HepG2 (cell line): Measurements from ENCODE around the gene FBXW12. TPM values are rescaled to one million over a fixed set of nuclear protein-coding genes. Genes with fewer than 3 reads are reported as not detected.

Experiments used
- CCAR2 ChIP-seq: fragments of 200-400 bp; formaldehyde crosslinking; optimal IDR thresholded peaks from 2 replicates; pipeline ENCODE3; 2018; ENCODE audit warnings: low read depth, mild to moderate bottlenecking, low read length, moderate library complexity
- KDM5A ChIP-seq: fragments of 200-600 bp; sonication (generic); IDR thresholded peaks from 2 replicates; pipeline ENCODE4 v1.7.0; 2018; ENCODE audit warnings: antibody characterized with exemption, mild to moderate bottlenecking, low read length, borderline replicate concordance
- KLF12 ChIP-seq: sonication (generic); formaldehyde crosslinking; IDR thresholded peaks from 2 replicates; pipeline ENCODE4 v1.4.0; 2020; ENCODE audit warnings: missing genetic modification reagents, borderline replicate concordance
- MYC ChIP-seq: sonication (generic); formaldehyde crosslinking; IDR thresholded peaks from 2 replicates; pipeline ENCODE4 v1.9.0; 2021; ENCODE audit warnings: missing genetic modification reagents, borderline replicate concordance
- NFRKB ChIP-seq: fragments of 450-650 bp; IDR thresholded peaks from 2 replicates; pipeline ENCODE4 v1.6.1; 2017
- NFYB ChIP-seq: sonication (generic); formaldehyde crosslinking; IDR thresholded peaks from 2 replicates; pipeline ENCODE4 v1.4.0; 2020; ENCODE audit warnings: missing genetic modification reagents
- RFX3 ChIP-seq: IDR thresholded peaks from 2 replicates; pipeline ENCODE4 v1.6.1; 2016; ENCODE audit warnings: missing biosample characterization, missing genetic modification reagents
- SIN3A ChIP-seq: IDR thresholded peaks from 2 replicates; pipeline ENCODE4 v1.6.1; 2011; ENCODE audit warnings: low read depth, mild to moderate bottlenecking, control low read depth, low read length, borderline replicate concordance
- SIN3B ChIP-seq: fragments of 150-350 bp; IDR thresholded peaks from 2 replicates; pipeline ENCODE4 v1.6.1; 2014; ENCODE audit warnings: low read length
- SMC3 ChIP-seq: IDR thresholded peaks from 2 replicates; pipeline ENCODE4 v1.6.1; 2011; ENCODE audit warnings: low read length, improper control_type of control experiment
- SNAI1 ChIP-seq: sonication (generic); formaldehyde crosslinking; IDR thresholded peaks from 2 replicates; pipeline ENCODE4 v1.5.0; 2020; ENCODE audit warnings: mild to moderate bottlenecking, missing genetic modification reagents, borderline replicate concordance
- SUZ12 ChIP-seq: fragments of 150-350 bp; IDR thresholded peaks from 2 replicates; pipeline ENCODE4 v1.6.1; 2014; ENCODE audit warnings: low read depth, low read length
- TAF15 ChIP-seq: fragments of 200-400 bp; formaldehyde crosslinking; IDR thresholded peaks from one replicate; pipeline ENCODE4 v1.6.1; 2018; ENCODE audit warnings: mild to moderate bottlenecking, low read depth, low read length; ENCODE audit not compliant: poor library complexity, severe bottlenecking
- TCF7 ChIP-seq: sonication (generic); IDR thresholded peaks from 2 replicates; pipeline ENCODE4 v1.6.1; 2016; ENCODE audit warnings: antibody characterized with exemption, low read depth
- TMF1 ChIP-seq: sonication (generic); formaldehyde crosslinking; IDR thresholded peaks from 2 replicates; pipeline ENCODE4 v1.8.1; 2022; ENCODE audit warnings: low read depth, missing genetic modification reagents
- TOE1 ChIP-seq: sonication (generic); formaldehyde crosslinking; IDR thresholded peaks from 2 replicates; pipeline ENCODE4 v1.4.0; 2020; ENCODE audit warnings: mild to moderate bottlenecking, missing genetic modification reagents
- USF2 ChIP-seq, 2 experiments: sonication (generic) in 1 of 2; formaldehyde crosslinking in 1 of 2; IDR thresholded peaks; 2 replicates each; pipeline versions ENCODE4 v1.5.1 to v1.6.1; 2011 to 2020; ENCODE audit warnings: borderline replicate concordance in 1 of 2, low read depth in 1 of 2, low read length in 1 of 2, mild to moderate bottlenecking in 1 of 2, missing genetic modification reagents in 1 of 2, moderate library complexity in 1 of 2
- YEATS4 ChIP-seq: sonication (generic); formaldehyde crosslinking; IDR thresholded peaks from 2 replicates; pipeline ENCODE4 v1.4.0; 2020; ENCODE audit warnings: missing genetic modification reagents, borderline replicate concordance
- ZBTB39 ChIP-seq: sonication (generic); formaldehyde crosslinking; IDR thresholded peaks from 2 replicates; pipeline ENCODE4 v1.5.0; 2020; ENCODE audit warnings: missing genetic modification reagents
- ZNF256 ChIP-seq: sonication (generic); formaldehyde crosslinking; conservative IDR thresholded peaks from 2 replicates; pipeline ENCODE4 v1.4.0; 2020; ENCODE audit warnings: missing genetic modification reagents
- ZNF510 ChIP-seq: sonication (generic); formaldehyde crosslinking; IDR thresholded peaks from 2 replicates; pipeline ENCODE4 v1.4.0; 2020; ENCODE audit warnings: low read depth, mild to moderate bottlenecking, missing genetic modification reagents
- ZNF879 ChIP-seq: sonication (generic); formaldehyde crosslinking; IDR thresholded peaks from 2 replicates; pipeline ENCODE4 v1.8.1; 2023; ENCODE audit warnings: missing genetic modification reagents
- ZSCAN21 ChIP-seq: sonication (generic); formaldehyde crosslinking; IDR thresholded peaks from 2 replicates; pipeline ENCODE4 v1.8.0; 2022; ENCODE audit warnings: mild to moderate bottlenecking, missing genetic modification reagents, moderate library complexity, borderline replicate concordance
- polyA plus RNA-seq, 8 experiments: library from polyadenylated mRNA; depleted of rRNA in 3 of 8; stranded (reverse) in 7 of 8; unstranded in 1 of 8; fragments of >200 nt; fragmentation: Illumina TruSeq in 4 of 8; extraction: Trizol in 4 of 8; gene quantifications; 2 replicates each; pipeline versions ENCODE4 v1.2.1 to v1.2.3, GENCODE V29; 2011 to 2016; ENCODE audit warnings: low read depth in 4 of 8, missing spikeins in 1 of 8, mixed read lengths in 1 of 8; ENCODE audit not compliant: insufficient read depth in 1 of 8
- total RNA-seq, 5 experiments: library from RNA; depleted of rRNA; stranded (reverse); fragments of >200 nt; fragmentation: Illumina TruSeq; extraction: Trizol; gene quantifications; 2 replicates each; pipeline ENCODE4 v1.2.3, GENCODE V29; 2016; ENCODE audit warnings: low read depth in 1 of 5

FBXW12 gene
- total and polyA plus RNA-seq, 2 of the 13 experiments (the other 11 are each of a cell fraction or from before 2014, with no cell fraction given), result not detected

GRCh38 chr3:48439820-48440589, 68.0 kb downstream of the FBXW12 start, which contains the start of the genes CCDC51 and TMA7 (continued):
- TF ChIP-seq RFX3 (CRISPR knock-in tag) (no peak), ZNF510 (CRISPR knock-in tag) (peak; percentile 80; the same call in 1 of the 2 replicates), SIN3A (no peak), TOE1 (CRISPR knock-in tag) (no peak), SIN3B (no peak; the same call in 1 of the 2 replicates), CCAR2 (no peak), TCF7 (no peak), YEATS4 (CRISPR knock-in tag) (peak; percentile 61; the same call in 1 of the 2 replicates), SMC3 (no peak), KLF12 (CRISPR knock-in tag) (peak; percentile 85), MYC (peak; percentile 76; the same call in 1 of the 2 replicates), ZNF256 (CRISPR knock-in tag) (no peak), NFRKB (no peak), TAF15 (peak; percentile 67), SUZ12 (no peak), USF2 (IDR thresholded peaks at IDR 0.05; ENCODE audit: low read depth, low read length) (0 out of 2 replicates have a peak, but pooled peaks have one; percentile 11), USF2 (CRISPR knock-in tag; IDR thresholded peaks at IDR 0.05; ENCODE audit: borderline replicate concordance) (peak; percentile 71), NFYB (CRISPR knock-in tag) (peak; percentile 98), ZSCAN21 (peak; percentile 73), SNAI1 (CRISPR knock-in tag) (no peak), ZBTB39 (no peak; the same call in 1 of the 2 replicates), ZNF879 (CRISPR knock-in tag) (peak; percentile 90; the same call in 1 of the 2 replicates), KDM5A (peak; percentile 68; the same call in 1 of the 2 replicates), TMF1 (CRISPR knock-in tag) (0 out of 2 replicates have a peak, but pooled peaks have one; percentile 32)
